PC-3 (cell line): ENCODE results near the gene SEC22C. TPM values are rescaled to one million over a fixed set of nuclear protein-coding genes. Genes with fewer than 3 reads are reported as not detected.

Source experiments
- ATAC-seq: fragments of 200-7000 bp; cut with Tn5 transposase; 2 replicates; pipeline ENCODE4 v1.9.1; 2020; ENCODE audit warnings: mild to moderate bottlenecking, moderate library complexity
- BruUV-seq: library from RNA; stranded (reverse); fragments of 400-500 nt; replicated peaks from 2 replicates; lab custom pipeline; 2021; lab: Mats Ljungman, UMichigan
- CTCF ChIA-PET: fragments of 300-600 bp; sonication (Branson Sonifier 250); formaldehyde crosslinking; loops from one replicate; lab custom pipeline; 2022; ENCODE audit warnings: antibody characterized with exemption; lab: Charles Lee
- POLR2A ChIA-PET: fragments of 300-600 bp; sonication (Branson Sonifier 250); formaldehyde crosslinking; loops from one replicate; lab custom pipeline; 2022; ENCODE audit warnings: antibody characterized with exemption; ENCODE audit not compliant: unreplicated experiment; lab: Charles Lee
- DNase-seq: peaks from one replicate; pipeline ENCODE4 v3.0.0-alpha.2; 2015
- H2AFZ ChIP-seq: fragments of 300-600 bp; sonication (generic); 2 replicates; pipeline ENCODE4 v1.6.0; 2016; ENCODE audit warnings: antibody characterized with exemption, low read length
- H3F3A ChIP-seq: fragments of 300-600 bp; sonication (generic); one replicate; pipeline ENCODE4 v1.6.0; 2017; ENCODE audit warnings: antibody characterized with exemption, low read length, control low read depth, mild to moderate bottlenecking; ENCODE audit not compliant: unreplicated experiment
- H3K27ac ChIP-seq: fragments of 300-600 bp; sonication (generic); 2 replicates; pipeline ENCODE4 v1.5.1; 2016; ENCODE audit warnings: mild to moderate bottlenecking, low read length
- H3K27me3 ChIP-seq: fragments of 300-600 bp; sonication (generic); 2 replicates; pipeline ENCODE4 v1.6.1; 2016; ENCODE audit warnings: low read length, mixed read lengths
- H3K36me3 ChIP-seq: fragments of 300-600 bp; sonication (generic); 2 replicates; pipeline ENCODE4 v1.6.1; 2016; ENCODE audit warnings: low read depth, mixed run types, low read length, mixed read lengths
- H3K4me1 ChIP-seq: fragments of 300-600 bp; sonication (generic); 2 replicates; pipeline ENCODE4 v1.5.1; 2016; ENCODE audit warnings: low read length; ENCODE audit not compliant: insufficient read depth
- H3K4me2 ChIP-seq: fragments of 300-600 bp; sonication (generic); 2 replicates; pipeline ENCODE4 v1.6.0; 2016; ENCODE audit warnings: low read length
- H3K4me3 ChIP-seq: fragments of 300-600 bp; sonication (generic); 2 replicates; pipeline ENCODE4 v1.5.1; 2016; ENCODE audit warnings: mild to moderate bottlenecking, low read length, mixed read lengths
- H3K79me2 ChIP-seq: fragments of 300-600 bp; sonication (generic); 2 replicates; pipeline ENCODE4 v1.6.1; 2017; ENCODE audit warnings: low read length, mixed read lengths
- H3K9ac ChIP-seq: fragments of 300-600 bp; sonication (generic); 2 replicates; pipeline ENCODE4 v1.6.0; 2016; ENCODE audit warnings: mild to moderate bottlenecking, low read length
- H3K9me2 ChIP-seq: fragments of 300-600 bp; sonication (generic); replicated peaks from 2 replicates; pipeline ENCODE4 v1.6.1; 2016; ENCODE audit warnings: mixed run types, low read length, mixed read lengths
- H3K9me3 ChIP-seq: fragments of 300-600 bp; sonication (generic); 2 replicates; pipeline ENCODE4 v1.6.1; 2016; ENCODE audit warnings: low read length, mixed read lengths
- H4K20me1 ChIP-seq: fragments of 300-600 bp; sonication (generic); 2 replicates; pipeline ENCODE4 v1.6.1; 2016; ENCODE audit warnings: low read length, mixed read lengths
- EZH2 ChIP-seq: fragments of 300-600 bp; sonication (generic); IDR thresholded peaks from one replicate; pipeline ENCODE4 v1.6.1; 2017; ENCODE audit warnings: antibody characterized with exemption, mild to moderate bottlenecking, low read length; ENCODE audit not compliant: unreplicated experiment
- EZH2phosphoT487 ChIP-seq: fragments of 300-600 bp; sonication (generic); IDR thresholded peaks from 2 replicates; pipeline ENCODE4 v1.6.1; 2018; ENCODE audit warnings: mild to moderate bottlenecking, antibody characterized with exemption, low read length, borderline replicate concordance
- intact Hi-C: fragments of 100-400 bp; cut with micrococcal nuclease; formaldehyde crosslinking; loops from 2 replicates; pipeline ENCODE4 v1.9.0; 2023
- total RNA-seq: library from RNA; depleted of rRNA; stranded (reverse); fragments of >200 nt; gene quantifications from 2 replicates; pipeline ENCODE4 v1.2.3, GENCODE V29; 2014
- TF ChIP-seq, protein P1 (sequence below): fragments of 300-600 bp; sonication (generic); conservative IDR thresholded peaks from 2 replicates; pipeline ENCODE4 v1.5.1; 2017; ENCODE audit warnings: antibody characterized with exemption, low read depth, mild to moderate bottlenecking, low read length

The SEC22C gene
- total RNA-seq, 1 experiment from 2014 or later, result 63.3 TPM

GRCh38 chr3:42529468-42529867 is 52.3 kb downstream of the SEC22C start:
- Histone ChIP-seq H4K20me1 (no peaks in the 10 kb centered on the region), H3K9me2 (no peaks in the 10 kb centered on the region), H3K27ac (no peak overlapping the region), H3F3A (no peaks in the 10 kb centered on the region), H3K4me2 (no peak overlapping the region), H3K9me3 (no peaks in the 10 kb centered on the region), H3K27me3 (no peaks in the 10 kb centered on the region), H3K36me3 (no peaks in the 10 kb centered on the region), H2AFZ (no peak overlapping the region), H3K9ac (no peak overlapping the region), H3K4me3 (no peak overlapping the region), H3K79me2 (no peaks in the 10 kb centered on the region), H3K4me1 (no peaks in the 10 kb centered on the region)
- intact Hi-C loops, result no loop called here
- BruUV-seq, result no TSS peak
- ATAC-seq (no peak), DNase-seq (no peak)
- CTCF ChIA-PET, result no interaction called here
- TF ChIP-seq, protein P1, sequence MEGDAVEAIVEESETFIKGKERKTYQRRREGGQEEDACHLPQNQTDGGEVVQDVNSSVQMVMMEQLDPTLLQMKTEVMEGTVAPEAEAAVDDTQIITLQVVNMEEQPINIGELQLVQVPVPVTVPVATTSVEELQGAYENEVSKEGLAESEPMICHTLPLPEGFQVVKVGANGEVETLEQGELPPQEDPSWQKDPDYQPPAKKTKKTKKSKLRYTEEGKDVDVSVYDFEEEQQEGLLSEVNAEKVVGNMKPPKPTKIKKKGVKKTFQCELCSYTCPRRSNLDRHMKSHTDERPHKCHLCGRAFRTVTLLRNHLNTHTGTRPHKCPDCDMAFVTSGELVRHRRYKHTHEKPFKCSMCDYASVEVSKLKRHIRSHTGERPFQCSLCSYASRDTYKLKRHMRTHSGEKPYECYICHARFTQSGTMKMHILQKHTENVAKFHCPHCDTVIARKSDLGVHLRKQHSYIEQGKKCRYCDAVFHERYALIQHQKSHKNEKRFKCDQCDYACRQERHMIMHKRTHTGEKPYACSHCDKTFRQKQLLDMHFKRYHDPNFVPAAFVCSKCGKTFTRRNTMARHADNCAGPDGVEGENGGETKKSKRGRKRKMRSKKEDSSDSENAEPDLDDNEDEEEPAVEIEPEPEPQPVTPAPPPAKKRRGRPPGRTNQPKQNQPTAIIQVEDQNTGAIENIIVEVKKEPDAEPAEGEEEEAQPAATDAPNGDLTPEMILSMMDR, result no peak
- TF ChIP-seq EZH2, result no peak
- TF ChIP-seq EZH2phosphoT487, result no peak
- POLR2A ChIA-PET, result no interaction called here

DNA sequence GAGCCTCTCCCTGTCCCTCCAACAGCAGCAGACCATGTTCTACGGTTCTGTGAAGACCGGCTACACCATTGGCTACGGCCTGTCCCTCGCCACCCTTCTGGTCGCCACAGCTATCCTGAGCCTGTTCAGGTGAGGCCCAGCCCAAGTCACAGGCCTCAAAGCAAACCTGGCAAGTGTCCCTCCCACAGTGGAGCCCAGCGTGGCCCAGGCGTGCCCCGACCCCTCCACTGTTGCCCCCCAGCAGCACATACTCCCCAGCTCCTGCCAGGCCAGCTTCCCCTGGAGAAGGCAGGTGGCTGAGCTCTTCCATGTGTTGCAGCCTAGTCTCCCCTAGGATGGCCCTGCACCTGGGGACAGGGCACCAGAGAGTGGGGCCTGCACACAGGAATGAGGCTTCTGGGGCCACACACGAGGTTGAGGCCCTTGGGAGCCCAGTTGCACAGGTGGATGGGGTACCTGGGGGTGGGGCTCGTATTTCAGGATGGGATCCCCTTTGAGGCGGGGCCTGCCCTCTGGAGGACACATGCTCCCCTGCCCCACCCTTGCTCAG is 54.3 kb downstream of the SEC22C start:
- Histone ChIP-seq H3K79me2 (no peaks in the 10 kb centered on the region), H2AFZ (no peak overlapping the region), H3F3A (no peaks in the 10 kb centered on the region), H3K4me2 (no peak overlapping the region), H3K4me3 (no peak overlapping the region), H4K20me1 (no peaks in the 10 kb centered on the region), H3K27me3 (no peaks in the 10 kb centered on the region), H3K36me3 (no peaks in the 10 kb centered on the region), H3K4me1 (no peaks in the 10 kb centered on the region), H3K9me3 (no peaks in the 10 kb centered on the region), H3K27ac (no peak overlapping the region), H3K9ac (no peak overlapping the region), H3K9me2 (no peaks in the 10 kb centered on the region)
- ATAC-seq (no peak), DNase-seq (no peak)
- TF ChIP-seq, protein P1, result no peak
- TF ChIP-seq EZH2phosphoT487 (no peak), EZH2 (no peak)
- no TSS peak for BruUV-seq
- POLR2A ChIA-PET, result no interaction called here
- intact Hi-C loops, result no loop called here
- CTCF ChIA-PET, result interaction anchor here (0.5 kb wide), 1 partner anchor 20 kb away, joined by 6 read pairs; no protein-coding TSS in a partner anchor

- DNase-seq (no peak), ATAC-seq (peak; percentile 33; the same call in 1 of the 2 replicates)
- H2AFZ ChIP-seq, result no peak overlapping the region
- H3K4me3 ChIP-seq, result no peak overlapping the region
- H3K9ac ChIP-seq, result no peak overlapping the region
- TF ChIP-seq EZH2, result no peak
- TF ChIP-seq, protein P1, result no peak
- TF ChIP-seq EZH2phosphoT487, result no peak
- H3K4me2 ChIP-seq, result no peak overlapping the region
- no peaks in the 10 kb centered on the region for H3K79me2 ChIP-seq
- H3F3A ChIP-seq, result no peaks in the 10 kb centered on the region
- H3K36me3 ChIP-seq, result no peaks in the 10 kb centered on the region
- intact Hi-C loops, result no loop called here
- CTCF ChIA-PET, result interaction anchor here (0.5 kb wide), 1 partner anchor 19 kb away, joined by 6 read pairs; no protein-coding TSS in a partner anchor
- H3K27ac ChIP-seq, result no peak overlapping the region
- no TSS peak for BruUV-seq
- POLR2A ChIA-PET, result no interaction called here
- no peaks in the 10 kb centered on the region for H4K20me1 ChIP-seq
- H3K9me2 ChIP-seq, result no peaks in the 10 kb centered on the region
- H3K4me1 ChIP-seq, result no peaks in the 10 kb centered on the region
- H3K27me3 ChIP-seq, result no peaks in the 10 kb centered on the region
- H3K9me3 ChIP-seq, result no peaks in the 10 kb centered on the region
Observed at GRCh38 chr3:42526616-42527367, 55.0 kb downstream of the SEC22C start.
